GM13977 (cell line): ENCODE measurements around the gene NR5A1.

Experiments used
- DNase-seq: peaks from one replicate; pipeline ENCODE4 v3.0.0; 2012; ENCODE audit warnings: low spot score
- in situ Hi-C: fragments of 300-500 bp; cut with MboI; formaldehyde crosslinking; loops from one replicate; pipeline ENCODE4 v1.12.0; 2022; ENCODE audit warnings: low sequenced_read_pairs, low pct_unique_long_range_greater_than_20kb, mixed read lengths, inconsistent platforms; ENCODE audit not compliant: unreplicated experiment
- TF ChIP-seq, protein P1 (sequence below): IDR thresholded peaks from 2 replicates; pipeline ENCODE4 v1.5.1; 2012; ENCODE audit warnings: mild to moderate bottlenecking, control low read depth; ENCODE audit not compliant: insufficient read depth; ENCODE audit errors: extremely low read depth, missing control alignments

NR5A1 gene

DNA sequence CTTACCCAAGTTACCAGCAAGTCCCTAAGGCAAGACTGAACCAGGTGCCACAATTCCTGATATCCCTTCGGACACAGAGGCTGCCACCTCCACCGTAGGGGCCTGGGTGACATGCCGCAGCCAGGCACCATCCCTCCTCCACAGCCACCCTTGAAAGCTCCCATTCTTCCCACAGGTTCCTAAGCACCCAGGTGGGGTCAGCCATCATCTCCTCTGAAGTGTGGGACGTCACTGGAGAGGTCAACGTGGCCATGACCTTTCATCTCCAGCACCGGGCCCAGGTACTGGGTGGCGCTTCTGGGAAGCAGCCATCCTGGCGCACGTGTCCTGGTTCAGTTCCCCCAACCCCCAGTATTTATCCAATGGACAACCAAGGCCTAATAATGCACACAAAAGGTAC is 48.8 kb downstream of the NR5A1 start:
- DNase-seq: no peak
- in situ Hi-C loops: no loop called here
- TF ChIP-seq, protein P1, sequence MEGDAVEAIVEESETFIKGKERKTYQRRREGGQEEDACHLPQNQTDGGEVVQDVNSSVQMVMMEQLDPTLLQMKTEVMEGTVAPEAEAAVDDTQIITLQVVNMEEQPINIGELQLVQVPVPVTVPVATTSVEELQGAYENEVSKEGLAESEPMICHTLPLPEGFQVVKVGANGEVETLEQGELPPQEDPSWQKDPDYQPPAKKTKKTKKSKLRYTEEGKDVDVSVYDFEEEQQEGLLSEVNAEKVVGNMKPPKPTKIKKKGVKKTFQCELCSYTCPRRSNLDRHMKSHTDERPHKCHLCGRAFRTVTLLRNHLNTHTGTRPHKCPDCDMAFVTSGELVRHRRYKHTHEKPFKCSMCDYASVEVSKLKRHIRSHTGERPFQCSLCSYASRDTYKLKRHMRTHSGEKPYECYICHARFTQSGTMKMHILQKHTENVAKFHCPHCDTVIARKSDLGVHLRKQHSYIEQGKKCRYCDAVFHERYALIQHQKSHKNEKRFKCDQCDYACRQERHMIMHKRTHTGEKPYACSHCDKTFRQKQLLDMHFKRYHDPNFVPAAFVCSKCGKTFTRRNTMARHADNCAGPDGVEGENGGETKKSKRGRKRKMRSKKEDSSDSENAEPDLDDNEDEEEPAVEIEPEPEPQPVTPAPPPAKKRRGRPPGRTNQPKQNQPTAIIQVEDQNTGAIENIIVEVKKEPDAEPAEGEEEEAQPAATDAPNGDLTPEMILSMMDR: no peak

DNA sequence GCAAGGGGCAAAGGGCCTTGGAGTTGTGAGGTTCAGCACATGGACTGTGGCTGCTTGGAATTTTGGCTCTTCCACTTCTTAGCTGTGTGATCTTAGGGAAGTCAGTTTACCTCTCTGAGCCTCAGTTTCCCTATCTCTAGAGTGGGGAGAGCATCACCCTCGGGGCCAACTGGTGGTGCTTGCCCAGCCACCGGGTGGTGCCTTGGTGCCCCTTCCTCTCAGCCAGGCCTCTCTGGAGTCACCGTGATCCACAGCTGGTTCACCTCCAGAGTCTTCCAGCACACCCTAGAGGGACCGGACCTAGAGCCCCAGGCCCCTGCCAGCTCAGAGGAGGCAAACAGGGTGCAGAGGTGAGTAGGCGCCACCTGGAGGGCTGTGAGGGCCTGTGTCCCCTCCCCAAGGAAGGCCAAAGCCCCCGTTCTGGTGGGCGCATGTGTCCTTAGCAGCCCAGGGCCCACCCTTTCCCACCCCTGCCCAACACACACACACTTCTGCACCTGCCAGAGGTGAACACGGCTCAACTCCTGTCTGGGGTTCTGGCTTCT is 49.2 kb downstream of the NR5A1 start:
- in situ Hi-C loops: no loop called here
- TF ChIP-seq, protein P1: no peak
- no peak for DNase-seq

DNA sequence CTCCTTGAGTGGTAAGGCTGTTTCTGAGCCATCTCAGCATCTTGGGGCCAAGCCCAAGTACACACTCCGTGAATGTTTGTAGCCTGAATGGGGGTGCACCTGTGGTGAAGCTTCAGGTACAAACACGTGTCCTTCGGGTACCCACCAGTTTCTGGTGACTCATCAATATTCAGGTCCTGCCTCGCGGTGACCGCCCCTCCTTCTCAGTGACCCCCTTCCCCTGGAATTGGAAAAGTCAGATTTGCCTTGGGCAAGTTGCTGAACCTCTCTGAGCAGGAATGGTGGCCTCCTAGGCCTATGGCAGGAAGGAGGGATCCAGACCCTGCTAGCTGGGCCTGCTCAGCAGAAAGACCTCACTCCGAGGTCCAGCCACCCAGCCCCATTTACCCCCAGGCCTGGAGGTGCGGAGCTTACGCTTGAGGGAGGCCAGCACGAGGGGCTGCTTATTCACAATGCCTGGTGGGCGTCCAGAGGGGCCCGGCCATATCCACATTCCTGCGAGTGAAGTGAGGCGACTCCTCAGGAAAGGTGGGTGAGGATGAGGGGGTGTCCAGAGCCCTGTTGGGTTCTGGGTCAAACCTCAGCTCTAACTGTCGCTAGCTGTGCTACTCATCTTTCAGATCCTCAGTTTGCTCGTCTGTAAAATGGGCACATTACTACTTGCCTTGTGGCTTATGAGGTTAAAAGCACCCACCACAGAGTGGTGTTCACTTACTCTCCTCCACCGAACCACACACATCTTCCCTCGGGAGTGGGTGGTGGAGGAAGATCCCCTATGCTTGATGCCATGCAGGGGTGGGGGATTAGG is 49.9 kb downstream of the NR5A1 start:
- no peak for DNase-seq
- TF ChIP-seq, protein P1: no peak
- in situ Hi-C loops: no loop called here

DNA sequence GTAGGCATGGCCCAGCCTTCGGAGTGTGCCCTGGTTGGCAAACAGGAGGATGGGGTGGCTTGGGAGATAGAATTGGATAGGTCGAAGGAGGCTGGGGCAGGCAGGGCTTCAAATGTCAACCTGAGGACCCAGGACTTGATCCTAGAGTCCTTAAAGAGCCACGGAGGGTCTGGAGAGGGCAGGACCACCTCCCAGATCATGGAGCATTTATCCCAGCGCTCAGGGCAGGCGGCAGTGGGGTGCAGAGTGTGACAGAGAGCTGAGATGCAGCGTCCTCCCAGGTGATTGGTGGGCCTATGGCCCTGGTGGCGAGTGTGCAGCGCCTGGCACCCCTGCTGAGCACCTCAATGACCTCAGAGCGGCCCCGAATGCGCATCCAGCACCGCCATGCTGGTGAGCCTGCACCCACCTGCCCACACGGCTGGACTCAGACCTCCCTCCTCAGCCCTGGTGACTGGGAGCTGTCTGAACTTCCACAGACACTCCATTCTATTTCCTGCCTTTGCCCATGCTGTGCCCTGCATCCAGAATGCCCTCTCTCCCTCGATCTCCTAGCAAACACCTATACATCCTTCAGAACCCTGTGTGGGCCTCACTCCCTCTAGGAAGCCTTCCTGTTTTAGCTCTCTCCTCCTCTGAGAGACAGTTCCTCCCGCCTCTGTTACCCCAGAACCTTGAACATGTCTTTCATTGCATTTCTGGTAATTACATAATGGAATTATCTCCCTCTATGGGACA is 50.7 kb downstream of the NR5A1 start:
- DNase-seq: no peak
- in situ Hi-C loops: no loop called here
- TF ChIP-seq, protein P1: no peak

DNA sequence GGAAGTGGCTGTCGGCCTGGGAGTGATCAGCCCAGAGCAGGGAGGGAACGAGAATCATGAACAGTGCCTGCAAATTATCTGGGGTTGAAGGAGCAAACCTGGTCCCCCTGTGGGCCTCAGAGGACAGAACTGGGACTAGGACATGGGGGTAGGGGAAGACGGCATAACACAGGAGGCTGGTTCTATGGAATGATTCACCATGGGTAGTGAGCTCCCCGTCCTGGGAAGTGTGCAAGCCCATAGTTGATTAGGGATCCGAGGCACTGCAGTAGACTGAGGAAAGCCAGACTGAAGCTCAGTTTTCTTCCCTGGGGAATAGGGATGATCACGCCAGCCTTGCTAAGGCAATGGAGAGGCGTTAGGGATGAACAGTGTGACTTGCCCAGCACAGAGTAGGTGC is 51.4 kb downstream of the NR5A1 start:
- in situ Hi-C loops: no loop called here
- no peak for DNase-seq

DNA sequence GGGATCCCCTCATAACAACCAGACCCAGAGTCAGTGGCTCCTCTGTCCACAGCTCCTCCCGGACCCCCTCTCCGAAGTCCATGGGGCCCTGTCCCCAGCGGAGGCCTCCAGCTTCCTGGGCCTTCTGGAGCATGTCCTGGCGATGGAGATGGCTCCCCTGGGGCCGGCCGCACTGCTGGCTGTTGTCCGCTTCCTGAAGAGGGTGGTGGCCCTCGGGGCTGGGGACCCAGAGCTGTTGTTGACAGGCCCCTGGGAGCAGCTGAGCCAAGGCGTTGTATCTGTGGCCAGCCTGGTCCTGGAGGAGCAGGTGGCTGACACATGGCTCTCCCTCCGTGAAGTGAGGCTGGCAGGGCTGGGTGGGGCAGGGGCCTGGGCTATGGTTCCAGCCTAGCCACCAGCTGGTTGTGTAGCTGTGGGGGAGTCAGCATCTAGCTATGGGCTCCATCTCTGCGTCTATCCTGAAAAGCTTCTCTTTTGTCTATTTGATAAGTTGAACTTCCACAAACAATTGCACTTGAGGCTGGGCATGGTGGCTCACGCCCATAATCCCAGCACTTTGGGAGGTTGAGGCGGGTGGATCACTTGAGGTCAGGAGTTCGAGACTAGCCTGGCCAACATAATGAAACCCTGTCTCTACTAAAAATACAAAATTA is 52.3 kb downstream of the NR5A1 start:
- no peak for DNase-seq
- in situ Hi-C loops: no loop called here
- TF ChIP-seq, protein P1: no peak

More for the DNA sequence above, 51.4 kb downstream of the NR5A1 start:
- TF ChIP-seq, protein P1: no peak
